MCF 10A (cell line): ENCODE results near the gene POLR3GL. TPM values are rescaled to one million over a fixed set of nuclear protein-coding genes. Genes with fewer than 3 reads are reported as not detected.

Source experiments
- BruUV-seq: library from RNA; stranded (reverse); fragments of 400-500 nt; replicated peaks from 2 replicates; lab custom pipeline; 2021; lab: Mats Ljungman, UMichigan
- CTCF ChIA-PET: fragments of 300-600 bp; sonication (Branson Sonifier 250); formaldehyde crosslinking; extraction: SDS; loops from one replicate; lab custom pipeline; 2021; ENCODE audit warnings: antibody characterized with exemption, inconsistent platforms; lab: Yijun Ruan, JAX
- POLR2A ChIA-PET: fragments of 300-600, 350-650 bp; sonication (Branson Sonifier 250); formaldehyde crosslinking; extraction: SDS; loops from one replicate; lab custom pipeline; 2020; ENCODE audit warnings: antibody characterized with exemption, inconsistent platforms; lab: Yijun Ruan, JAX
- DNase-seq: peaks from one replicate; pipeline ENCODE4 v3.0.0-alpha.2; 2018; ENCODE audit not compliant: unreplicated experiment
- H3K27ac Mint-ChIP-seq: one replicate; pipeline ENCODE4 v1.8.0; 2022; ENCODE audit warnings: mild to moderate bottlenecking, low read depth, mixed read lengths; ENCODE audit not compliant: unreplicated experiment
- H3K27me3 Mint-ChIP-seq: one replicate; pipeline ENCODE4 v1.8.0; 2022; ENCODE audit warnings: mixed read lengths; ENCODE audit not compliant: insufficient read depth, unreplicated experiment
- H3K36me3 Mint-ChIP-seq: one replicate; pipeline ENCODE4 v1.8.0; 2022; ENCODE audit warnings: mild to moderate bottlenecking, moderate library complexity, mixed read lengths; ENCODE audit not compliant: insufficient read depth, unreplicated experiment
- H3K4me1 Mint-ChIP-seq: one replicate; pipeline ENCODE4 v1.8.0; 2022; ENCODE audit warnings: mixed read lengths; ENCODE audit not compliant: insufficient read depth, unreplicated experiment
- H3K4me3 Mint-ChIP-seq: one replicate; pipeline ENCODE4 v1.8.0; 2022; ENCODE audit warnings: mild to moderate bottlenecking, moderate library complexity, mixed read lengths; ENCODE audit not compliant: unreplicated experiment
- H3K9me3 Mint-ChIP-seq: one replicate; pipeline ENCODE4 v1.8.0; 2022; ENCODE audit warnings: mixed read lengths; ENCODE audit not compliant: unreplicated experiment
- intact Hi-C: fragments of 100-400 bp; cut with micrococcal nuclease; formaldehyde crosslinking; loops from 2 replicates; pipeline ENCODE4 v1.14.1; 2022
- total RNA-seq: library from RNA; stranded (reverse); gene quantifications from 2 replicates; pipeline ENCODE4 v1.2.3, GENCODE V29; 2022
- TF ChIP-seq, protein P1 (sequence below): fragments of 200-600 bp; IDR thresholded peaks from one replicate; pipeline ENCODE4 v1.8.0; 2022; ENCODE audit warnings: antibody characterized with exemption, mild to moderate bottlenecking; ENCODE audit not compliant: unreplicated experiment

POLR3GL gene
- total RNA-seq, 1 experiment from 2014 or later: 17.6 TPM

DNA sequence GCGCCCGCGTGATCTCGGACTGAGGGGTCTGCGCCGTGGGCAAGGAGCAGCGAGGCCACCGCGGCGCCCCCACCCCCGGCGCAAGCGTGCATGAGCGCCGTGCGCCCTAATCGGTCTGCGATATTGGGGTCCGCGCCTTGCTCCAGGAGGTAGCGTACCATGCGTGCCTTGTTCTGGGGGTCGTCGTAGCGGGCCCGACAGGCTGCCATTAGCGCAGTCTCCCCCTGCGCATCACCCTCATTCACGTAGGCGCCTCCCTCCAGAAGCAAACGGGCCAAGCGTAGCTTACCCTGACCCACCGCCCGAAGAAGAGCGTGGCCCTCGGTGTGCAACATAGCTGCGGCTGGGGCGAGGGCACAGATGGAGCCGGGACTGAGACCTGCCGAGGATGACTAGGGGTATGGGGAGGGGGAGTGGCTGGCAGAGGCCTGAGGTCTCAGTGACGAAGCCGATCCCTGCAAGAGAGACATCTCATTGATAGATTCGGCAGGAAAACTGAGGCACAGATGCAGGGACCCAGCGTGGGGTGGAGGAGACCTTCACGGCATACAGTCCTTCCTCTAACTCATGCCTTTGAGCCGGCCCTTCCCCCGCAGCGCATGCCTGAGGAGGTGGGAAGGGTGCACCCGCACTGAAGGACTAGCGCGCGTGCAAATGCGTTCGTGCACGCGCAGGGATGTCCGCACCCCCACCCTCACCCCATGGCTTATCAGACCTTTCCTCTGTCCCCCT is 2.9 kb upstream of the POLR3GL start:
- peak overlapping the region; percentile 3 for H3K27ac Mint-ChIP-seq
- CTCF ChIA-PET: interaction anchor here (0.7 to 9.1 kb wide), 5 partner anchors 17 to 102 kb away, joined by 4 to 145 read pairs (median 4); partner anchors contain the start of gene PIAS3
- peaks cover 5% of the 10 kb centered on the region for H3K36me3 Mint-ChIP-seq
- H3K4me3 Mint-ChIP-seq: peak overlapping the region; percentile 92
- intact Hi-C loops: loop anchor here (2.0 to 5.0 kb wide), 2 partner anchors 35 to 54 kb away; partner anchors contain the start of gene RBM8A
- DNase-seq: no peak
- POLR2A ChIA-PET: interaction anchor here (1.1 to 7.9 kb wide), 8 partner anchors 6 to 102 kb away, joined by 3 to 226 read pairs (median 83); partner anchors contain the start of genes LIX1L, PIAS3, RBM8A and TXNIP
- TF ChIP-seq, protein P1, sequence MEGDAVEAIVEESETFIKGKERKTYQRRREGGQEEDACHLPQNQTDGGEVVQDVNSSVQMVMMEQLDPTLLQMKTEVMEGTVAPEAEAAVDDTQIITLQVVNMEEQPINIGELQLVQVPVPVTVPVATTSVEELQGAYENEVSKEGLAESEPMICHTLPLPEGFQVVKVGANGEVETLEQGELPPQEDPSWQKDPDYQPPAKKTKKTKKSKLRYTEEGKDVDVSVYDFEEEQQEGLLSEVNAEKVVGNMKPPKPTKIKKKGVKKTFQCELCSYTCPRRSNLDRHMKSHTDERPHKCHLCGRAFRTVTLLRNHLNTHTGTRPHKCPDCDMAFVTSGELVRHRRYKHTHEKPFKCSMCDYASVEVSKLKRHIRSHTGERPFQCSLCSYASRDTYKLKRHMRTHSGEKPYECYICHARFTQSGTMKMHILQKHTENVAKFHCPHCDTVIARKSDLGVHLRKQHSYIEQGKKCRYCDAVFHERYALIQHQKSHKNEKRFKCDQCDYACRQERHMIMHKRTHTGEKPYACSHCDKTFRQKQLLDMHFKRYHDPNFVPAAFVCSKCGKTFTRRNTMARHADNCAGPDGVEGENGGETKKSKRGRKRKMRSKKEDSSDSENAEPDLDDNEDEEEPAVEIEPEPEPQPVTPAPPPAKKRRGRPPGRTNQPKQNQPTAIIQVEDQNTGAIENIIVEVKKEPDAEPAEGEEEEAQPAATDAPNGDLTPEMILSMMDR: no peak
- H3K27me3 Mint-ChIP-seq: no peaks in the 10 kb centered on the region
- no TSS peak for BruUV-seq
- H3K9me3 Mint-ChIP-seq: no peaks in the 10 kb centered on the region
- H3K4me1 Mint-ChIP-seq: peaks cover 62% of the 10 kb centered on the region

DNA sequence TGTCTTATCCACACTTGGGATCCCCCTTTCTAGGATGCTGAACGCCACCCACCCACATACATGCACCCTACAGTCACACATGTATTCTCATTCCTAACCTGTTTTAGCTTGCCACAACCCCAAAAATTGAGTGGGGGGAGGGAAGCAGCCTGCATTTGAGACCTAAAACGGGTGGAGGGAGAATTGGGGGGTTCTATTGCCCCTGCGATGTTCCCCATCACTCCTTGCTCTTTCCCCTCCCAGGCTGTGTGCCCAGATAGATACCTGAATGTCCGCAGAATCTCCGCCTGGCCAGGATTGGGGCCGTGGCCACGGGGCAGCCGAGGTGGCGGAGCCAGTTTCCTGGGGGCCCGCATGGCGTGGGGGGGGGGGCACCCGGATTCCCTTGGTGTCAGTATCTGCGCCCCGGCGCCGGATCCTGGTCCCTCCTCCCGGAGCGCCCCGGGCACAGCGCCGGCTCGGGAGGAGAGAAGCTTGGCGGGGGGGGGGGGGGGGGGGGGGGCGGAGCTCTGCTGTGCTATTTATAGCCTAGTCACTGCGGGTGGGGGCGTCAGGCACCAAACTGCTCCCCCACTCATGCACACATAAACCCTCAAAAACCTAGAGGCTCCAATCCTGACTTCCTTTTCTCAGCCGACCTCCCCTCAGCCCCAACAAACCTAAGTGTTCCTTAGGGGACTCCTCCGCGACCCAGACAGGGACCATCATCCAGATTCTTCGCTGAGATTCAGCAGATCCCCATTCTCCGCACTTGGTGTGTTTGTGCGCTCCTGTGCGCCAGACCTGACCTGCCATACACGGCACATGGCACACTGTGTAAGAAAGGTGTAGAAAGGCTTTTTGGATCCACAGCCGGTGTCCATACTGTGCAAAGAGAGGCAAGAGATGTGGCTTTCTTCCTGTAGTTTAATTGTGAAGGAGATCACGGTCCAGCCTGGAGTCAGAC is 2.1 kb upstream of the POLR3GL start:
- peak; percentile 45 for DNase-seq
- CTCF ChIA-PET: interaction anchor here (0.6 to 9.1 kb wide), 8 partner anchors 16 to 109 kb away, joined by 3 to 145 read pairs (median 4); partner anchors contain the start of genes ITGA10, PIAS3 and RBM8A
- Mint-ChIP-seq H3K36me3 (peaks cover 5% of the 10 kb centered on the region), H3K9me3 (no peaks in the 10 kb centered on the region), H3K4me1 (peaks cover 56% of the 10 kb centered on the region), H3K27ac (peak overlapping the region; percentile 3), H3K4me3 (peak overlapping the region; percentile 92), H3K27me3 (no peaks in the 10 kb centered on the region)
- POLR2A ChIA-PET: interaction anchor here (0.9 to 7.9 kb wide), 19 partner anchors 7 to 138 kb away, joined by 3 to 226 read pairs (median 27); partner anchors contain the start of genes ANKRD35, LIX1L, PEX11B and PIAS3
- TF ChIP-seq, protein P1: no peak
- intact Hi-C loops: loop anchor here (2.0 to 5.0 kb wide), 2 partner anchors 36 to 55 kb away; partner anchors contain the start of gene RBM8A
- no TSS peak for BruUV-seq

DNA sequence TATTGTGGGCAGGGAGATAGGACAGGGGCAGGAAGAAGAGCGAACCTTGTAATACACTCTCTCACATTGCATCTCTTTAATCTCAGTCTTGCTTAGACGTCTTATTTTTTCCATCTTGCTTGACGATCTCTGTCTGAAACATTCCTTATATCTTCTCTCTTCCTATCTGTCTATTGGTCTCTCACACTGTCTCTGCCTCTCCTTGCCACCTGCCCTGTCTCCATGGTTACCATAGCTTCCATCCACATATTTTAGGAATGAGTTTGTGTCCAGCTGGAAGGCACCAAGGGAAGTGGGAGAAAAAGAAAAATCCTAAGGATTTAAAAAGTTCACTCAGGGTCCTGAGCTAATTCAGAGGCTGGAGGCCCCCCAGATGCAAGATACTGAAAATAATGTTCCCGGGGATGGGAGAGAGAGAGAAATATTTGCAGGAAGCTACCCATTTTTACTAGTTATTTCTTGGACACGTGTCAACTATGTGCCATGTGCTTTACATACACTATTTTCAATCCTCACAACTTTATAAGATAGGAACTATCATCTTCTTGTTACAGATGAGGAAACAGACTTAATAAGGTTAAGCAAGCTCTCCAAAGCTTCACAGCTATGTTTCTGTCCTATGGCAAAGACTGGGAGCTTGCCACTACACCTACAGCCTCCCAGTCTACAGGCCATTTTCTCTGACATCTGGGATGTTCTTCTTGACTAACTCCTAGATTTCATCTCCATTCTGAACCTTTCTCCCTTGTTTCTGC is 1.0 kb upstream of the POLR3GL start:
- peak overlapping the region; percentile 96 for H3K27ac Mint-ChIP-seq
- TF ChIP-seq, protein P1: no peak

More for the DNA sequence above, 1.0 kb upstream of the POLR3GL start:
- Mint-ChIP-seq H3K9me3 (no peaks in the 10 kb centered on the region), H3K27me3 (no peaks in the 10 kb centered on the region), H3K4me3 (peak overlapping the region; percentile 92), H3K4me1 (peaks cover 49% of the 10 kb centered on the region), H3K36me3 (peaks cover 5% of the 10 kb centered on the region)
- BruUV-seq: no TSS peak
- DNase-seq: peak; percentile 71
- ChIA-PET CTCF (interaction anchor here (0.5 to 9.1 kb wide), 19 partner anchors 15 to 117 kb away, joined by 3 to 145 read pairs (median 6); partner anchors contain the start of genes ITGA10, NUDT17, PIAS3 and RBM8A), POLR2A (interaction anchor here (0.6 to 7.9 kb wide), 29 partner anchors 8 to 181 kb away, joined by 3 to 226 read pairs (median 15); partner anchors contain the start of genes LIX1L, PEX11B, PIAS3 and POLR3C)
- intact Hi-C loops: loop anchor here (2.0 to 5.0 kb wide), 2 partner anchors 37 to 56 kb away; partner anchors contain the start of gene RBM8A
